Measurements from ENCODE around the gene CCNA1.

Gene CCNA1

DNA sequence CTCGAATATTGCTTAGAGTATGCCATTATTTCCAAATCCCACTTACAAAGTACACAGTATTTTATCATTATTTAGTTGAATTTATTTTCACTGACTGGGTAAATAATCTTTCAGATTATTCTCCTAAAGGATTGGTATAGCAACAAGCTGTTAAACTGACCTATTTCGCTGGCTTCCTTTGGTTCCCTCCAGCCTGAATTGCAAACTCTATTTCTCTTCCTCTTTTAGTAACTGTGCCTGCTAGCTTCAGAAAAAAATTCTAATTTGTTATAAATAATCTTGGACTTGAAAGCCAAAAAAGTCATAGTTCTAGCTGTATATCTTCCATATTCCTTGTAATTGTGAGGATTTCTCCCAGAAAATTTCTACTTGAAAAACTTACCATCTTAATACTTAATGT, 15.0 kb upstream of the CCNA1 start:
- DNase-seq (ENCODE audit: low read depth), result no peak
- in situ Hi-C loops (cut with HindIII; ENCODE audit: low sequenced_read_pairs), result no loop called here
- H3K4me3 ChIP-seq (ENCODE audit: low read depth, low read length), result no peak overlapping the region
- TF ChIP-seq, protein P1, sequence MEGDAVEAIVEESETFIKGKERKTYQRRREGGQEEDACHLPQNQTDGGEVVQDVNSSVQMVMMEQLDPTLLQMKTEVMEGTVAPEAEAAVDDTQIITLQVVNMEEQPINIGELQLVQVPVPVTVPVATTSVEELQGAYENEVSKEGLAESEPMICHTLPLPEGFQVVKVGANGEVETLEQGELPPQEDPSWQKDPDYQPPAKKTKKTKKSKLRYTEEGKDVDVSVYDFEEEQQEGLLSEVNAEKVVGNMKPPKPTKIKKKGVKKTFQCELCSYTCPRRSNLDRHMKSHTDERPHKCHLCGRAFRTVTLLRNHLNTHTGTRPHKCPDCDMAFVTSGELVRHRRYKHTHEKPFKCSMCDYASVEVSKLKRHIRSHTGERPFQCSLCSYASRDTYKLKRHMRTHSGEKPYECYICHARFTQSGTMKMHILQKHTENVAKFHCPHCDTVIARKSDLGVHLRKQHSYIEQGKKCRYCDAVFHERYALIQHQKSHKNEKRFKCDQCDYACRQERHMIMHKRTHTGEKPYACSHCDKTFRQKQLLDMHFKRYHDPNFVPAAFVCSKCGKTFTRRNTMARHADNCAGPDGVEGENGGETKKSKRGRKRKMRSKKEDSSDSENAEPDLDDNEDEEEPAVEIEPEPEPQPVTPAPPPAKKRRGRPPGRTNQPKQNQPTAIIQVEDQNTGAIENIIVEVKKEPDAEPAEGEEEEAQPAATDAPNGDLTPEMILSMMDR (IDR thresholded peaks at IDR 0.05; ENCODE audit: low read depth, low read length, missing control alignments), result no peak

DNA sequence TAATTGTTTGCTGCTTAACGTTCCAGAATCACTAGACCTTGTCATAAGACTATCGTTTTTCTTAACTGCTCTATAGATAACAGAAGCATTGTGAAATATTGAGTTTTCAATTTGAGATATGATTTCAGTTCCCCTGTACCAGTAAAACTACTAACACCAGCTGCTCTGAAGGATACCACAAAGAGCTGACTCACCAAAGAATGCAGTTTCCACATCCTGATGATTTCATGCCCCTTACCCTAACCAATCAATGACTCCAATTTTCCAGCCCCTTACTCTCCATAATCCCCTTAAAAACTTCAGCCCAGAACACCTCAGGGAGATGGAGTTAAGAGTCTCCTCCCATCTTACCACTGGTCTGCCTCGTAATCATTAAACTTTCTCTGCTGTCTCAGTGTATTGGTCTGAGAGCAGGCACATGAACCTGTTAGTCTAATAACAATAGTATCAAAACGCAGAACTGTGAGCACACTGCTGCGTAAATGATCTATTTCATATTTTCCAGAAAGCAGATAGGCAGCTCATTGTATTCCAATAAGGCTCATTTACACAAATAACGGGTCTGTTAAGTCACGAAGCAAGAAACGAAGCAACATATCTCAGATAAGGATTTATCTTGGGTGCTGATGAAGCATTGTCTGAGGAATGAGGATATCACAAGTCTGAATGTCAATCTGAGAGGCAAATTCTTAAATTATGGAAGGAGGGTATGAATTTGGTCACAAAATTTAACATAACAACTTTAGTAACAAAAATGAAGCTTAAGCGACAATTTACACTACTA, 14.1 kb upstream of the CCNA1 start:
- peak; percentile 46 for DNase-seq (ENCODE audit: low read depth)
- TF ChIP-seq, protein P1 (IDR thresholded peaks at IDR 0.05; ENCODE audit: low read depth, low read length, missing control alignments), result no peak
- H3K4me3 ChIP-seq (ENCODE audit: low read depth, low read length), result peak overlapping the region; percentile 10
- in situ Hi-C loops (cut with HindIII; ENCODE audit: low sequenced_read_pairs), result no loop called here

DNA sequence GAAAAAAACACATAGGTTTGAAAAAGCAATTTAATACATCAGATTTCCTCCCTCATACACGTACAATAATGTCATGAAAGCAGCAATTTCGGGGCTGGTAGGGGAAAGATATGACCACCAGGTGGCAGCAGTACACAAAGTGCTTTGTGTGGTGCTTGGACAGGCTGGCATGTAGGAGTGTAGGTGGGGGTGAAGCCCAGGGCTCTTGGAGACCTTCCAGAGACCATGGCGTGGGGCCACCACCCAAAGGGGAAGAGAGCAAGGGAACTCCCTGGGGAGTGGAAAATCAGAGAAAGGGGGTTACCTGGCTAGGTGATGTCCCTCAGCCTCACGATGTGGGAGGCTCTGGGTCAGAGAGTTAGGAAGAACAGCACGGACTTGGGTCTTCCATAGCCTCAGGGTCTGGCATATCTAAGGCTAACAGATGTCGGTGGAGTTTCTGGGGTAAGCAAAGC, 11.8 kb upstream of the CCNA1 start:
- peak; percentile 61 for DNase-seq (ENCODE audit: low read depth)
- TF ChIP-seq, protein P1 (IDR thresholded peaks at IDR 0.05; ENCODE audit: low read depth, low read length, missing control alignments), result peak; percentile 91
- in situ Hi-C loops (cut with HindIII; ENCODE audit: low sequenced_read_pairs), result no loop called here
- H3K4me3 ChIP-seq (ENCODE audit: low read depth, low read length), result no peak overlapping the region

DNA sequence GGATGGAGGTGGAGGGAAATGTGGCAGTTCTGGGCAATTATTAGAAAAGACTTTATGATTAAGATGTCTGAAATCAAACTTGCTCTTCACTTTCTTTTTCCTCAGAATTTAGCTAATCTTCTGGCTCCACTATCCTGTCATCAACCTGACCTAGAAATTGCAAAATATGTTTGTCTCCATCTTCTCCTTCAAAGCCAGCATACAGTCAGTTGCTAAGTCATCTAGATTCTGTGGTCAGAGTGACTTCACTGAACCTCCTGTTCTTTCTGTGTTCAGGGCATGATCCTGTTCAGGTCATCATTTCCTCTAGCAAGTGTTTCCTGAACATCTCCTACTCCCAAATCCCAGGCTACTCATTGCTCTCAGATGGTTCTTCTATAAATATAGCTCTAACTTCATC, 10.8 kb upstream of the CCNA1 start:
- in situ Hi-C loops (cut with HindIII; ENCODE audit: low sequenced_read_pairs), result no loop called here
- TF ChIP-seq, protein P1 (IDR thresholded peaks at IDR 0.05; ENCODE audit: low read depth, low read length, missing control alignments), result no peak
- no peak for DNase-seq (ENCODE audit: low read depth)

DNA sequence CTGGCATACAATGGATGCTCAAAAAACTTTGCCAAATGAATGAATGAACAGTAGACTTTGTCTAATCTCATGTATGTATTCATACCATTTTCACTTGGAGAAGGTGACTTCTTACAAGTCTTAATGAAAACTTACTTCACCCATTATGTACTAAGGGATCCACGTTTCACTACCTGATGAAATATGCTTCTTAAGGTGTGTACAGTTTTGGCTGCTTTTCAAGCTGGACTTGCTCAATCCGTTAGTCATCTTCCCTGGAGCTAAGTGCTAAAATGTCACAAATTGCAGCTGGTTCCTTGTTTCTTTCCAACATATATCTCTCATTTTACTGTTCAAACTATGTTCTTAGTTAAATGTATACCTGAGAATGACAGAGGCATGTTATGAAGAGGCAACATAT, 4.2 kb upstream of the CCNA1 start:
- no peak for DNase-seq (ENCODE audit: low read depth)
- TF ChIP-seq, protein P1 (IDR thresholded peaks at IDR 0.05; ENCODE audit: low read depth, low read length, missing control alignments), result no peak
- in situ Hi-C loops (cut with HindIII; ENCODE audit: low sequenced_read_pairs), result no loop called here
- no peak overlapping the region for H3K4me3 ChIP-seq (ENCODE audit: low read depth, low read length)

More for the DNA sequence above, 10.8 kb upstream of the CCNA1 start:
- H3K4me3 ChIP-seq (ENCODE audit: low read depth, low read length), result no peak overlapping the region

DNA sequence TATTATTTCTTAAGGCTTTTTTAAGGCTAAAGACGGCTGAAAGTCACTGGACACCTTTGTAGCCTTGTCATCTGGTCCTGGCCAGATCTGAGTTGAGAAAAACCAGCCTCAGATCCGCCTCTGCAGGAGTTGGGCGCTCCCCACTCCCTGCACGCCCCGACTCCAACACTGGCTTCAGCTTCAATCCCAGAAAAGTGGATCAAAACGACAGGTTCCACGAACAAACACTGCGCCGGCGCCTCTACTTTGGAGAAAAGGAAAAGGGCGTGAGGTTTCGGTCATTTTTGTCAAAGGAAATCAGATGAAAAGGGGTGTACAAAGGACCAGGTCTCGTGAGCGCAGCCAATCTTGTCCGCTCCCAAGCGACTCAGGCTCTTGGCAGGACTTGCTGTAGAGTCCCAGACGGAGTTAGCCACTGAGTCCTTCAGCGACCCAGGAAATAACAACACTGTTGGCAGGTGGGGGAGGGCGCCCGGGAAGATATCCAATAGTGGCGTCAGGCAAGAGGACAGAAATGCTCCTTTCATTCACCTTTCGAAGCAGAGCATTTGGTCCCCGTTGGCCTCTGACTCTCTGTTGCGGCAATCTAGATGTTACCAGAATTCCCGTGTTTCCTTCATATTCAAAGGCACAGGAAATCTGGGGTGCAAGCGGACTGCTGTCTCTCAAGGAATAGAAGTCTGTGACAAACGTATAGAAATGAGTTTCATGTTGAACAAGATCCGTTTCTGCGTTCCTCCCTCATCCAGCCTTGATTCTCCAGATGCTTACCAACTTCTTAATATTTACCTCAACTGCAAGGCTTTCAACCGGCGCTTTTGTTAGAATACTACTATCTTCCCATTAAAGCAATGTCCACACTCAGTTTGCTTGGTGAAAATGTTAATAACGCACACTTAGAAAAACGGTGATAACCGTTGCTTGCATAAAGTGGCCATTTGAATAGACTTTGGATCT, 1.8 kb upstream of the CCNA1 start:
- in situ Hi-C loops (cut with HindIII; ENCODE audit: low sequenced_read_pairs), result no loop called here
- TF ChIP-seq, protein P1 (IDR thresholded peaks at IDR 0.05; ENCODE audit: low read depth, low read length, missing control alignments), result no peak
- DNase-seq (ENCODE audit: low read depth), result no peak
- H3K4me3 ChIP-seq (ENCODE audit: low read depth, low read length), result peak overlapping the region; percentile 25
